PC-9 (cell line): ENCODE measurements around the gene ESR2.

ENCODE experiments used
- EZH2 ChIP-seq: fragments of 200-600 bp; sonication (generic); IDR thresholded peaks from 2 replicates; pipeline ENCODE4 v1.8.0; 2017; ENCODE audit warnings: antibody characterized with exemption, low read depth
- TF ChIP-seq, protein P1 (sequence below): fragments of 200-600 bp; sonication (generic); conservative IDR thresholded peaks from 2 replicates; pipeline ENCODE4 v1.6.1; 2017; ENCODE audit warnings: mixed run types, antibody characterized with exemption, mild to moderate bottlenecking, moderate library complexity

DNA sequence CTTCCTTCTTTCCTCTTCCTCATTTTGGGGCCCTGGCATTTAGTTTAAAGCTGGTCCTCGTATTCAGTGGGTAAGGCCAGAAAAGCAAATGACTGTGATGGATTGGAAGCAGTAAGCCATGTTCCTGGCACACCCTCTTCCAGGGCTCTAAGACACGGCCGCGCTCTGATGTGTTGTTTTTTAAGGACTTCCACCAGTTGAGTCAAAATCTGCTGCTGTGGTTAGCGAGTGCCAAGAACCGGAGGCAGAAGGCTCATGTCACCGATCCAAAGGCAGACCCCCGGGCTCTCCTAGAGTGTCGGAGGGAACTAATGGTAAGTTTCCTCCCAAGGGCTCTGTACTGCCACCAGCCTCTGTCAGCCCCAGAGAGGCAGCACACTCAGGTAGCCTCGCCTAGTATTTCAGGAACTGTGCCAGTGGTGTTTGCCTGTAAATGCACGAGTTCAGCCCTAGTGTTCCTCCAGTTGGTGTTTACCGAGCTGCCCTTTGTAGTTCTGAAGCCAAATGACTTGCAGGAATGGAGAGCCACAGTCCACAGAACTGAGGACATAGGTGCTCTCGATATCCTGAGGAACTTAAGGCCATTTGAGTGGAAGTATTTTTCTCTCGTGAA, 72.7 kb downstream of the ESR2 start:
- TF ChIP-seq EZH2, result no peak
- TF ChIP-seq, protein P1, sequence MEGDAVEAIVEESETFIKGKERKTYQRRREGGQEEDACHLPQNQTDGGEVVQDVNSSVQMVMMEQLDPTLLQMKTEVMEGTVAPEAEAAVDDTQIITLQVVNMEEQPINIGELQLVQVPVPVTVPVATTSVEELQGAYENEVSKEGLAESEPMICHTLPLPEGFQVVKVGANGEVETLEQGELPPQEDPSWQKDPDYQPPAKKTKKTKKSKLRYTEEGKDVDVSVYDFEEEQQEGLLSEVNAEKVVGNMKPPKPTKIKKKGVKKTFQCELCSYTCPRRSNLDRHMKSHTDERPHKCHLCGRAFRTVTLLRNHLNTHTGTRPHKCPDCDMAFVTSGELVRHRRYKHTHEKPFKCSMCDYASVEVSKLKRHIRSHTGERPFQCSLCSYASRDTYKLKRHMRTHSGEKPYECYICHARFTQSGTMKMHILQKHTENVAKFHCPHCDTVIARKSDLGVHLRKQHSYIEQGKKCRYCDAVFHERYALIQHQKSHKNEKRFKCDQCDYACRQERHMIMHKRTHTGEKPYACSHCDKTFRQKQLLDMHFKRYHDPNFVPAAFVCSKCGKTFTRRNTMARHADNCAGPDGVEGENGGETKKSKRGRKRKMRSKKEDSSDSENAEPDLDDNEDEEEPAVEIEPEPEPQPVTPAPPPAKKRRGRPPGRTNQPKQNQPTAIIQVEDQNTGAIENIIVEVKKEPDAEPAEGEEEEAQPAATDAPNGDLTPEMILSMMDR, result no peak
